HG03521 (cell line): Measurements from ENCODE around the gene HERC3.
A peak's percentile ranks its signal among the peaks of the same experiment; 100 is the strongest.

ENCODE experiments used
- ATAC-seq: cut with Tn5 transposase; IDR thresholded peaks from one replicate; pipeline ENCODE4 v1.9.1; 2021; ENCODE audit warnings: mild to moderate bottlenecking, moderate library complexity; ENCODE audit not compliant: unreplicated experiment

Gene HERC3

DNA sequence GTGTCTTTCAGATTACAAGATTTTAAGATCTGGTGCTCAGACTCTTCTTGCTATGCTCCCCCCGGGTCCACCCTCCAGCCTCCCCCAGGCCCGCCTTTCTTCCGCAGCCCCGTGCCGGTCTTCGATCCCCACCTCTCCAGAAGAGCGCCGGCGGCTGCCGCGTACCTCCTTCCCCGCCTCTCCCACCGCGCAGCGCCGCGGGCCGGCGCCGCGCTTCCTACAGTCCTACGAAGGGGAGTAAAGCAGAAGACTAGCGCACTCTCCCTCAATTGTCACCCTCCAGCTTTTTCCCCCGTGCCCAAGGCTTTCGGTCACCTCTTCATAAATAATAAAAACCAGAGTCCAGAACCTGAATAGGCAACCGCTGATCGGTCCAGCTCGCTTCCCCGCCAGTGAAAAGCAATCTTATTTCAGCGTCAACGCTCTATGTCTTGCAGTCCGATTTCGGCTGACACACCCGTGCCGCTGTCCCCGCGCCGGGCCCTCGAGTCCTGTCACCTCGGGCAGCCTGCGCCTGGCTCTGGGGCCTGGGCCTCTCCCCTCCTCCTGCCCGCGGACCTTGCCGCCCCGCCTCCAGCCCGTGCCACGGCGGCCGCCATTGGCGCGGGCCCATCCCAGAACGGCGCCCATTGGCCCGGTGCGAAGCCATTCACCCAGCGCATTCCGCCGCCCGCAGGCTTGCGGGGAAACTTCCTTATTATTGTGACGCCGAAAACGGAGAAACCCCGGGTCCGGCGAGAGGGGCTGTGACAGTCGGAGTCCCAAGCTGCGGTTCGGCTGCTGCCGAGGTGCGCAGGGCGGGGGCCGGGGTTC, at the start of gene HERC3:
HERC3 (plus strand) TSS at position 694 of the 813 bp plus-strand sequence. CDS start 13,344 bp downstream, outside the sequence.
- ATAC-seq: peak; percentile 95

DNA sequence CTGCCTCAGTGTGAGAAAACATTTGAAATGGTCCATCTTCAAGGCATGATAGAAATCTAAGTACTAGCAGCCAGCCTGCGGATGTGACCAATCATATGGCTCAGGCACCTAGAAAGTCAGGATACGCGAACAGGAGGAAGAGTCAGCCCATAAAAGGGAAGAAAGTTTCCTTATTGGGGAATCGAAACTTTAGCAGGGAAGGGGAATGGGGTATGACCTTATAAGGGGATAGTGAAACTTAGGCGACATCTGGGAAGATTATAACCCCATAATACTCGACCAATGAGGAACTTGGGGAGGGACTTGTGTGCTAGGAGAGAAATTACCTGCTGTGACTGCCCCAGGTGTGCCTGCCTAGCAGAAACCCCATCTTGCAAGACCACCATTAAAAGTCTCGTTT, 42.5 kb upstream of the HERC3 start:
- no peak for ATAC-seq

DNA sequence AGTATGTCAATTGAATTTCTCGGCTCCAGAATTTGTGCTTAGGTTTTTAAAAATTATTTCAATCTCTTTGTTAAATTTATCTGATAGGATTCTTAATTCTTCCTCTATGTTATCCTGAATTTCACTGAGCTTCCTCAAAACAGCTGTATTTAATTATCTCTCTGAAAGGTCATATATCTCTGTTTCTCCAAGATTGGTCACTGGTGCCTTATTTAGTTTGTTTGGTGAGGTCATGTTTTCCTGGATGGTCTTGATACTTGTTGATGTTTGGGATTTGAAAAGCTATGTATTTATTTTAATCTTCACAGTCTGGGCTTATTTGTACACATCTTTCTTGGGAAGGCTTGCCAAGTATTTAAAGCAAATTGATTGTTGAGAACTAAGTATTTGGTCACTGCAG, 24.7 kb upstream of the HERC3 start:
- no peak for ATAC-seq

DNA sequence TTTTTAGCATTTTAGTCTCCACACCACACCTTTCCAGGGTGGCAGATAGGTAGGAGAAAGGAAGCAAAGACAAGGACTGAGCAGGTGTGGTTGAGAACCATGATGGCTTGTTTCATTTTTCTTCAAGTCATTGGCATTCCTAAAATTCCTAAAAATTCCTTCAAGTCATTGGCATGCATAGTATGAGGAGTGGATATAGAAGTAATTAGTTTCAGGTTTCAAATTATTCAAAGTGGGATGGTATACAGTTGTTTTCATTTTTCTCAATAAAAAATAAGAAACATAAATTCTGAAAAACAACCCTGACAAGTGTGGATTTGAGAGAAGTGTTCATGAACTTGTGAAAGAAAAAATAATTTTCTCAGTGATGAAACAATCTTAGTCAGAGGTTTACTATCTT, 22.3 kb upstream of the HERC3 start:
- ATAC-seq: no peak

DNA sequence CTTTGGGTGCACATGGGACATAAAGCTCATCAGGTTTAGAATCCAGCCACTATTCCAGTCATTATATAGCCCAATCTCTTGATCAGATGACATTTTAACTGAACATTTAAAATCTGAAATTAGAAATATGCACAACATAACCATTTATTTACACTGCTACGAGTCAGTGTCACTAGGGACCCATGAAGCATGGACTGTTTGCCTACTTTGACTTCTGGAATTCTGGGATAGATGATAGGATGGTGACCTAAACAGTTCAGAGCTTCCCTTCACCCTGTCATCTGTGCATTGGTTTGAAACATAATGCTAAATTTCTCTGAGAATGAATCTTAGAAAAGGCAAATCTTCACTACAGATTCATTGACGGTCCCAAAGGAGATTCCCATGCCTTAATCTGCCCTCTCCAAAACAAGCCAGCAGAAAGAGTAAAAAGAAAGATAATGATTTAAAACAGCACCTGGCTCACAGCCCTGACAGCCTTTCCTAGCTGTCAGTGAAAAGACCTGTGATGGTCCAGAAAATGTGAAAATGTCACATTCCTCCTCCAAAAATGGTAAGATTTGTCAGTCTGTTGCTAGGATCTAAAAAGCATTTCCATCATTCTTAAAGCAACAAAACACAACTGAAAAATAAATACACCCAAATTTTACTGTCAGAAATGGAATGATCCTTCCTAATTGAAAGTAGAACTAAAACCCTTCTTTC, 18.9 kb upstream of the HERC3 start:
- no peak for ATAC-seq

DNA sequence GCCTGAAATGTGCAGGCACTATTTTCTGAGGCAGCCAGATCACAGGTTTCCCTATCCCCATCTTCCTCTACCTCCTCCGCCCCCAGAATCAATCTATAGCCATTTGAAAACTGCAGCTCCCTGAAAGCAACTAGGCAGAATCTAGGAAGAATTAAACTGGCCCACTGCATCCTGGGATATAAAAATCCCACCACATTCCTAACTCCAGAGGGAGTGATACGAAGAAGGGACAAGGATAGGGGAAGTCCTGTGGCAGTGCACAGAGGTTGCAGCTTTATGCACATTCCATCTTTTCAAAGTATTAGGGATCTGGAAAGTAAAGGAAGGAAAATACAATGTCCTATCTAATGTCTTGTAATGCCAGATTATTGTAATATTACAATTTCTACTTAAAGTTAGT, 18.3 kb upstream of the HERC3 start:
- no peak for ATAC-seq

DNA sequence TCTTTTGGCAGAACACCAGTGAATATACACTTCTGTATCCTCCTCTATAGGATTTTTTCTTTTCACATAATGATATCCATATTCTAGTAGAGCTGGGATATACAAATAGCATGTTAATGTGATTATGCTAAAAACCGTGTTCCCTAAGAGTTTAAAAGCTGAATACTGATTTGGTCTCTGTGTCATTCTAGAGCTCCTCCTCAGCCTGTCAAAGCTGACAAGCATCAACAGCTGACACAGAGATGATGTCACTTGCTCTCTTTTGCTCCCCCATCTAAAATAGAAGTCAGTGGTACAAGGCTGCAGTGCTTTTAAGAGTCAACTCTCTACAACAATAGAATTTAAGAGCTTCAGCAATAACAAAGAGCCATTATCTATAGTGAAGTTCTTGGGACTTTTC, 17.1 kb upstream of the HERC3 start:
- no peak for ATAC-seq

DNA sequence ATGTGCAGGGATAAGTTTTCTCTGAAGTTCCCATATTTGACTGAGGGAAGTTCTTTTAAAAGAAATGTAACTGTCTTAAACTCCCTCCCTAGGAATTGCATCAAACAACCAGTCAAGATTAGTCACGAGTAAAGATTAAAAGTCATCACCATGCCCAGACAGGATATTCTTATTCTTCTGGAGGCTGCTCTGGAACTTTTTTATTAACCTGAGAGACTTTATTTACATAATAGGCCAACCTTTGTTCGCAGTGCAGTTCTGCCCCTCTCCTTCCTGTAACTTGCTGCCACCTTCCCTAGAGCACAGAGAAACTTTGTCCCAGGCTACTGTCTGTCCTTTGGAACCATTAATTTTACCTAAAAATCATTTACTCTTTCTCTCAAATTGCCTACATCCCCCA, 9.8 kb upstream of the HERC3 start:
- no peak for ATAC-seq

DNA sequence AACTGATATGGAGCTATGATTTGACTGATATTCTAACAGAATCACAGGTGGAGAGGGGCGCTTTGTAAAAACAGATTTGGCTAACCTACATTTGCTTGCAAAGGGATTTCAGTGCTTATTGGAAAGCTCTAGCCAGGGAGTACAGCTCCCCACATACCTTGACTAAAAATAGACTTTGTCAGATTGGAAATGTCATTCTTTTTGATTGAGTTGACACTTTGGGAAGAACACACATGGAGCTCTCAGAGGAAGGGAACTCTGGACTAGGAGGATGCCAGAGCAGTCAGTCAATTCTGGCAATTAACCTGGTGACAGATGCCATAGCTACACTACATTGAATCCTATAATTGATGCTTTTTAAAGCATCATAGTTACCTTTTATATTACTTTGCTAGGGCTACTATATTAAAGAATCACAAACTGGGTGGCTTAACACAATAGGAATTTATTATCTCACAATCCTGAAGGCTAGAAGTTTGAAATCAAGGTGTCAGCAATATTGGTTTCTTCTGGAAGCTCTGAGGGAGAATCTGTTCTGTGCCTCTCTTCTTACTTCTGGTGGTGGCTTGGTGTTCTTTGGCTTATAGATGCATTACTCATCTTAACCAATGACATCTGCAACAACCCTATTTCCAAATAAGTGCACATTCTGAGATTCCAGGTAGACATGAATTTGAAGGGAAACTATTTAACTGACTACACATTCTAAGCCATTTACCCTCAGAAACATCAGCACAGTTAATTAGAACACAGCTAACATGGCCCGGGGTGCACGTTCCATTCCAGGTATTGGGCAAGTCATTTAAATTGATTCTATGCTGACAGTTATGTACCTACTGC, 8.4 kb upstream of the HERC3 start:
- ATAC-seq: no peak

DNA sequence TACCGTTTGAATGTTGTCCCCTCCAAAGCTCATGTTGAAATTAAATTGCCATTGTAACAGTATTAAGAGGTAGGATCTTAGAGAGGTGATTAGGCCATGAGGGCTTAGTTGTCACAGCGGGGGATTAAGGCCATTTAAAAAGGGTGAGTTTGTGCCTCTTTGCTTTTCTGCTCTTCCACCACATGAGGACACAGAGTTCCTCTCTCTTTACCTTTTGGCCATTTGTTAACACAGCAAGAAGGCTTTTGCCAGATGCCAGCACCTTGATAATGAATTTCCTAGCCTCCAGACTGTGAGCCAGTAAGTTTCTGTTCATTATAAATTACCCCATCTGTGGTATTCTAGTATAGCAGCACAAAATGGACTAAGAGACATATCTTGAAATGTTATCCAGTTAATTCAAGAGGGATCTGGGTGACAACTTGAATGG, 7.8 kb upstream of the HERC3 start:
- ATAC-seq: no peak

DNA sequence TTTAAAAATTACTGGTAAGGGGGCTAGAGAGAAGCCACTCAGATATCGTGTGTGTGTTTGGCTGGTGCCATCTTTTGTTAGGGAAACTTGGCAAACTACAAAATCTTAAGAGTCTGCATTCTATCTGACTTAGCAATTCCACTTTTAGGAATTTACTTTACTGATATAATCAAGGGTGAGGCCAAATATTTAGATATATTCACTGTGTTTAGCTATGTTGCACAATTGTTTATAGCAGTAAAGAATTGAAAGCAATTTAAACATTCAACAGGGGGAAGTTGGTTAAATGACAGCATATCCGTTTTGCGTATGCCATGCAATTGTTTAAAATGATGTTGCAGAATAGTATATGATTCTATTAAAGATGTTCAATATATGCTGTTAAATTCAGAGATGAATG, 6.4 kb upstream of the HERC3 start:
- ATAC-seq: no peak

DNA sequence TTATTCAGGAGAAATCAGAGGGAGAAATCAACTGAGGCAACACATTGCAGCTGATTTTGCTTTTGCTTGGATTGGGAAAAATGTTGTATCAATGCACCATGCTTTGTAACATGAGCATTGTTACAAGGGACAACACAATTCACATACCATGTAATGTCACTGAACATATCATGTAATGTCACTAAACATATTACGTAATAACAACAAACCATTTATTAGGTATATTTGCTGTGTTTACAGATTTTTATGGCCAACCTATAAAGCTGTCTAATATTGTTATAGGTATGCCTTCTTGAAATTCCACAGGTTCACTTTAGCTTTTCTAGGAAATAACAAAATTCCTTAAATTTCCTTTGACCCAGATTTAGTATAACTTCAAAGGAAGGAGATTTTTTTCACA, 5.0 kb upstream of the HERC3 start:
- ATAC-seq: no peak

DNA sequence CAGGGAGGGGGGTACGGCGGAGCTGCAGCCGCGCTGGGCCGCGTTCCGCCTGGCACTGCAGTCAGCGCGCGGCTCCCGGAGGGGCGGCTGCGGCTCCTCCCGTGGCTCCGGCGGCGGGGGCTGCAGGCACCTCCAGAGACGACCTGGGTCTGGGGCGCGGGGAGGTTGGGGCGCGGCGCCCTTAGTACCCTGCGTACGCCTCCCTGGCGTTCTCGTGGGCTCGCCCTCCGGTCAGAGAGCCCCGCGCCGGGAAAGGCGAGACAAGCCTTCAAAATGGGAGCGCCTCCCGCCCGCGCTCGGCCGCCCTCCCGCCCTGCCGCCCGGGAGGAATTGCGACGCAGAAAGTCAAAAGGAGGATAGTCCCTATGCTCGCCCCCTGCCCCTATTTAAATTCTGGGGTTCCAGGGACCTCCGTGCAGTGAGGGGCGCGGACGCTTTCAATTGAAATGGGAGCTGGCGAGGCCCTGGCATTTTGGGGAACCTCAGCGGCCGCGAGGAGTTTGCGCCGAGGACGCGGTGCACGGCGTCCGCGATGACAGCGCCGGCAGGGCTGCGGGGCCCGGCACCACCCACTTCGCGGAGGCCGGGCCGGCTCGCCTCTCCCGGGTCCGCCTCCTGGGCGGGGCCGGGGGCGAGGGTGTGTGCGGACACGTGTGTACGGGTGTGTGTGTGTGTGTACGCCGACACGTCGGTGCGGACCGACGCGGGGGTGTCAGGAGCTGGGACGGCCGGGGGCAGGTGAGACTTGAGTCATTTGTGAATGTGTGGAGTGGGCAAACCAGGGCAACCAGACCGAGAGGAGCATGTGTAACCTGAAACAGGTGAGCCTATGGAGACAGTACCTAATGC, 544 bp downstream of the HERC3 start:
- ATAC-seq: peak; percentile 78

DNA sequence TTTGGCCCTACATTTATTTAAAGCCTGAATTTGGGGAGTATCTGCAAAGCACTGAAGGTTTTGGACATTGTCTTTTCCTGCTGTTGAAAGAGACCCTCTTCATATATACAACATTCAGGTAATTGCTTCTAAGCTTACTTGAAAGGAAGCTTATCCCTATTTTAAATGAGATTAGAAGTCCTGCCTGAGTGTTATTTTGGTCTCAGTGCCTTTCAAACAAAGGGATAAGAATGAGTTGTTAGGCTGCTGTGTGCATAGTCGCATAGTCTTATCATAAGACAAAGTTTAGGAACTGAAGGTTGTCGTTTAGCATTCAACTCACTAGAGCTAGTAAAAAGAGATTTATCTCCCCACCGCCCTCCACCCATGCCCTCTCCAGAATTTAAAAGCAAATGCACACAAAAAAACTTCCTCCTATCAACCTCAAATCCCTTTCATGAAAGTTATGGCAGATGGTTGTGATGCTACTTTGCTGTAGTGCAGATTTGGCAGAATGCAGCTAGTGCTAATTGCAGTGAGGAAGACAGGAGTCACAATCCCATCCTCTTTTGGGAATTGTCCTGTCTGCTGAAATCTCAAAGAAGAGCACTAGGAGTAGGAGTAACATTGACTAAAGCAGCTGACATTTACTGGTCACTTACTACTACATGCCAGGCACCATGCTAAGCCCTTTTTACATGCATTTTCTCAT, 5.8 kb downstream of the HERC3 start:
- ATAC-seq: no peak

DNA sequence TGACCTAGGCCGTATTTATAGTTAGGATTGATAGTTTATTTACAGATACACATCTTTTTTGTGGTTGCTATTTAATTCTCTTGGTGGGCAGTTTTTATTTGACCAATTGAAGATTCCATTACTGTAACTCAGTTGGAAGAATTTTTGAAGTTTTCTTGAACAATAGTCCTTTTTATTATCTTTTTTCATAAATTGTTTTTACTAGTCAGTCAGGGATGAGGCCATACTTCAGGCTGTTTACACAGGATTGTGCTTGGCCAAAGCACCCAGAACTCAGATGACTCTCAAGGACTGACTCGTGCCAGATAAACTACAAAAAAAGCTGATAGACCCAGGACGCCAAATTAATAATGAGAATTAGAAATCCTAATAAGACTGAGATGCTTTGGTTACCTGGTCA, 7.0 kb downstream of the HERC3 start:
- ATAC-seq: no peak

DNA sequence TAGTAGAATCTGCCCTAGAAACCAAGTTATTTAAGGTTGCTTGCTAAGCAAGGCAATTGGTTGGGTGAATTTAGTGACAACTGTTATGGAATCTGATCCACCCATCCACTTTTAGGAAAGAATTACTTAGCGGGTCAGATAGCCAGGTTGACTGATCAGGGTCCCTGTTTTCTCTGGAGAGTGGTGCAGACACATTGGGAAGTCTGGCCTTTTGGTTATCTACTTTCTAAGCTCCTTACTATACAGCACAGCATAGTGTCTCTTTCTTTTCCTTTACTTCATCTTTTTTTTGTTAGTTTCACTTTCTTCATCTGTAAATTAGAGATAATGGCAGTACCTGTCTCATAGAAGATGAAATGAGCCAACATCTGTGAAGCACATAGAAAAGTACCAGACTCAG, 7.4 kb downstream of the HERC3 start:
- no peak for ATAC-seq

DNA sequence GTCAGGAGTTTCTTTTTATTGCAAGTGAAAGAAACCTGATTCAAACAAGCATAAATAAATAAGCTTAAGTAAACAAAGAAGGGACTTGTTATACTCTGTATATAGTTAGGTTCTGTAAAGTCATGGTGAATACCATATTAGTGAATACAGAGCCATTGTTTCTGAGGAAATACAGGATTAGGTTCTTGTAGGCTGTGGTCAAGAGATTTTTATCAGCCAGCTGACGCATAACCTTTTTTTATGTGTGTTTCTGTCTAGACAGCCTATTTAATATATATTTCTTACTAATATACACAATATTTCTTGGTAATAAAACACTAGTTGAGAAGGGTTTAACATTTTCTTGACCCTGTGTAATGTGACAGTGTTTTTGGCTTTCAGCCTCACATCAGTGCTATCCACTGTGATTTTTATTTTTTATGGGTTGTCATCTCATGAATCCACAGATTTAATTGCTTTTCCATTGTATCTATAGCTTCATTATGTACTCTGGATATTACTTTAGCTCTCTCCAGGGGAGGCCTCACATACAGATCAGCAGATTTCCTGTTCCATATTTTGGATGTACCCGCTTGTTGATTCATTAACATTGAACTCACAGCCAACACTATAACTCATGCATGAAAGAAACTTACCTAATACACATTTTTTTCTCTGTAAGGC, 8.0 kb downstream of the HERC3 start:
- no peak for ATAC-seq

DNA sequence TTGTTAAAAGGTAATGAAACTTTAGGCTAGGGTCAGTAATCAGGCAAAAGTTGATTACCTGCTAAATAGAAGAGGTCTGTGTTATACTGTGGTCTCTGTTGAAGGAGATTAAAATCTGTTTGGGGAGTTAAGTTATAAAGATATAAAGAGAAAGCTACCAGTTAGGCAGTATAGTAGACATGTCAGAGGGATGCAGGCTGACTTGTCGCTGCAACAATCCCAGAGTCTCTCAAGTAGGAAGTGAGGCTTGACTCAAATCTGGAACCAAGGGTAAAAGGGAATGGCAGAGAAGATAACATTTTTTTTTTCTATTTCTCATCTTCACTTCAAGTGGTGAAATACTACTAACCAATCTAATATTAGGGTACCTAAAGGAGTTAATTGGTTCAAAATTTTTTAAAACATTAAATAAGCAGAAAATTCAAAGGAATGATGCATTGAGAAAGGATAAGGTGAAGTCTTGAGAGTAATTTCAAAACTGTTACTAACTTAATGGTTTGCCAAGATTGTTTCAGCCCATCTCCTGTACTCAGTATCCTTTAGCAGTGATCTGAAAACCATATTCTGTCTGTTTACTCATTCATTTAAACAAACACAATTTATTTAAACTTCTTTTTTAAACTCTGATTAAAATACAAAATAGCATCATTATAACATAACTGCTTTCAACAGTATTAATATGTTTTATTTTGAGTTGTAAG, 12.8 kb downstream of the HERC3 start:
- no peak for ATAC-seq

DNA sequence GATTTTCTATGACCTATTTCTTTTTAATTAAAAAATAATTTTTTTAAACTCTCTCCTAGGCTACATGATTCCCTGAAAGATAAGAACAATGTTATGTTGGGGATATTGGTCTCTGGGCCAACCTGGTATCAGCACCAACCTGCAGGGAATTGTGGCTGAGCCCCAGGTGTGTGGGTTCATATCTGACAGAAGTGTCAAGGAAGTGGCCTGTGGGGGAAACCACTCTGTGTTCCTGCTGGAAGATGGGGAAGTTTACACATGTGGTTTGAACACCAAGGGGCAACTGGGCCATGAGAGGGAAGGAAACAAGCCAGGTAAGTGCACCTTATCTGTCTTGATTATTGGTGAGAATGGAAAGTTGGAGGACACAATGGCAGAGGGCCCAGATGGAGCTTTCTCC, 13.5 kb downstream of the HERC3 start:
- no peak for ATAC-seq
